Measurements from ENCODE around the gene RHBDD2. TPM values are rescaled to one million over a fixed set of nuclear protein-coding genes. Genes with fewer than 3 reads are reported as not detected.

Gene RHBDD2
- total and polyA plus RNA-seq, 9 of the 15 experiments (the other 6 are each of a cell fraction or from before 2014, with no cell fraction given), result 3.3 to 36.7 (median 17.9) TPM

- TF ChIP-seq E2F4 (CRISPR knock-in tag; IDR thresholded peaks at IDR 0.05; ENCODE audit: low read depth) (no peak), EP400 (IDR thresholded peaks at IDR 0.05) (no peak), ZBTB7A (IDR thresholded peaks at IDR 0.05; ENCODE audit: borderline replicate concordance, control insufficient read depth, low read depth, low read length) (no peak), KDM5B (IDR thresholded peaks at IDR 0.05; ENCODE audit: insufficient replicate concordance, low read depth, low read length) (no peak), RBM34 (IDR thresholded peaks at IDR 0.05; ENCODE audit: borderline replicate concordance, insufficient read depth, low read length) (no peak), ZNF165 (CRISPR knock-in tag; IDR thresholded peaks at IDR 0.05; ENCODE audit: borderline replicate concordance) (peak; percentile 87; the same call in 1 of the 2 replicates), TEAD1 (CRISPR knock-in tag; IDR thresholded peaks at IDR 0.05) (peak in 1 of 2 experiments; percentile 90; a peak in 2 of 4 replicates), C11orf30 (IDR thresholded peaks at IDR 0.05; ENCODE audit: low read depth) (no peak), ZBTB12 (CRISPR knock-in tag; IDR thresholded peaks at IDR 0.05) (peak; percentile 55; the same call in 1 of the 2 replicates), IRF2 (CRISPR knock-in tag; IDR thresholded peaks at IDR 0.05) (no peak), PTRF (tag; IDR thresholded peaks at IDR 0.05) (peak; percentile 96), ELK3 (CRISPR knock-in tag; IDR thresholded peaks at IDR 0.05) (no peak), ZNF609 (CRISPR knock-in tag; IDR thresholded peaks at IDR 0.05; ENCODE audit: borderline replicate concordance) (no peak), ID3 (CRISPR knock-in tag; IDR thresholded peaks at IDR 0.05) (peak; percentile 91), ID3 (tag; IDR thresholded peaks at IDR 0.05) (peak; percentile 98), ZBED1 (IDR thresholded peaks at IDR 0.05) (no peak), ZFPM2 (CRISPR knock-in tag; IDR thresholded peaks at IDR 0.05) (no peak), DIDO1 (tag; IDR thresholded peaks at IDR 0.05; ENCODE audit: low read depth) (peak; percentile 83), CBFB (CRISPR knock-in tag; IDR thresholded peaks at IDR 0.05) (no peak), TAL1 (IDR thresholded peaks at IDR 0.05) (no peak)
These were observed 35.2 kb upstream of the RHBDD2 start (continued) for GRCh38 chr7:75843613-75844116.

Data from K562 (cell line).